ENCODE data around the gene RIN2. TPM values are rescaled to one million over a fixed set of nuclear protein-coding genes. Genes with fewer than 3 reads are reported as not detected.

Gene RIN2
- total RNA-seq, 1 donor = 55.7 TPM

DNA sequence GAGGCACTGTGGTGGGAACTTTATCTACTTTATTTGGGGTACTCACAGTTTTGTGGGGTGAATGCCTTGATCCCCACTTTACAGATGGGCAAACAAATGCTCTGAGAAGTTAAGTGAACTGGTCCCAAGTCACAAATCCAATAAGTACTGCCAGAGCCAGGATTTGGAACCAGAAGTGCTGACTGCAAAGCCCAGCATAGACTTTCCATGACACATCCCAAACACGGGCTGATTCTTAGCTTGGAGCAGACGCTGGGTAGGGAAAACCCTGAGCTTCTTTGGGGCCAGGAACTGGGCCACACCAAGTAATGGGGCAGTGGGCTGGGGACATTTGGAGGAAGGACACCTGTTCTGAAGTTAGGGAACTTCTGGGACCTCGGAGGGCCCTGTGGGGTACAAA lies 20.3 kb downstream of the RIN2 start:
- Histone ChIP-seq H3K27me3 (ENCODE audit: insufficient read depth, low read length) (no peaks in the 10 kb centered on the region), H3K36me3 (ENCODE audit: insufficient read depth, low read length) (no peaks in the 10 kb centered on the region), H2AFZ (ENCODE audit: low read length) (no peak overlapping the region), H3K4me2 (ENCODE audit: insufficient read depth, low read length) (no peak overlapping the region), H3K79me2 (ENCODE audit: insufficient read depth, low read length) (peaks cover 6% of the 10 kb centered on the region), H4K20me1 (ENCODE audit: insufficient read depth, low read length) (peaks cover 3% of the 10 kb centered on the region), H3K9me3 (ENCODE audit: low read depth, low read length) (no peaks in the 10 kb centered on the region), H3K27ac (ENCODE audit: low read depth, low read length) (no peak overlapping the region), H3K4me3 (ENCODE audit: insufficient read depth, low read length) (no peak overlapping the region), H3K4me1 (ENCODE audit: insufficient read depth, low read length) (peaks cover 23% of the 10 kb centered on the region)
- TF ChIP-seq, protein P1, sequence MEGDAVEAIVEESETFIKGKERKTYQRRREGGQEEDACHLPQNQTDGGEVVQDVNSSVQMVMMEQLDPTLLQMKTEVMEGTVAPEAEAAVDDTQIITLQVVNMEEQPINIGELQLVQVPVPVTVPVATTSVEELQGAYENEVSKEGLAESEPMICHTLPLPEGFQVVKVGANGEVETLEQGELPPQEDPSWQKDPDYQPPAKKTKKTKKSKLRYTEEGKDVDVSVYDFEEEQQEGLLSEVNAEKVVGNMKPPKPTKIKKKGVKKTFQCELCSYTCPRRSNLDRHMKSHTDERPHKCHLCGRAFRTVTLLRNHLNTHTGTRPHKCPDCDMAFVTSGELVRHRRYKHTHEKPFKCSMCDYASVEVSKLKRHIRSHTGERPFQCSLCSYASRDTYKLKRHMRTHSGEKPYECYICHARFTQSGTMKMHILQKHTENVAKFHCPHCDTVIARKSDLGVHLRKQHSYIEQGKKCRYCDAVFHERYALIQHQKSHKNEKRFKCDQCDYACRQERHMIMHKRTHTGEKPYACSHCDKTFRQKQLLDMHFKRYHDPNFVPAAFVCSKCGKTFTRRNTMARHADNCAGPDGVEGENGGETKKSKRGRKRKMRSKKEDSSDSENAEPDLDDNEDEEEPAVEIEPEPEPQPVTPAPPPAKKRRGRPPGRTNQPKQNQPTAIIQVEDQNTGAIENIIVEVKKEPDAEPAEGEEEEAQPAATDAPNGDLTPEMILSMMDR (IDR thresholded peaks at IDR 0.05; ENCODE audit: extremely low read depth, low read depth, low read length) = no peak
- no peak for DNase-seq (ENCODE audit: insufficient read length, low spot score, missing footprints)

DNA sequence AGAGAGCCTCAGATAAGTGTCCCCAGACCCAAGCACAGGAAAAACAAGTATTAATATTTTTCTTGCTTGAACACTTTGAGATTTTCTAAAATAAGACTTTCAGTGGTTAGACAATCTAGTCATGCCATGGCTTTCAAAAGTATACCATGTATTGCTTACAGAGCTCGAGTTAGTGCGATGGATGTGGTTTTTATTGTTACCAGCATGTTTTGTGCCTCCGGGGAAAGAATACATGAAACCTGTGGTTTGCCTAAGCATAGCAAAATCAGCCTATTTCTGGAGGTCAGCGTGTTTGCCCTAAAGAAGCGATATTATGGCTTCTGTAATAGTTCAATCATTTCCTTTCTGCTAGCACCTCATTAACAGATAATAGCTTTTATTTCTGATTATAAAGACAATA lies 21.6 kb downstream of the RIN2 start:
- peaks cover 6% of the 10 kb centered on the region for H3K79me2 ChIP-seq (ENCODE audit: insufficient read depth, low read length)
- H3K9me3 ChIP-seq (ENCODE audit: low read depth, low read length) = no peaks in the 10 kb centered on the region
- no peak for DNase-seq (ENCODE audit: insufficient read length, low spot score, missing footprints)
- H3K4me3 ChIP-seq (ENCODE audit: insufficient read depth, low read length) = no peak overlapping the region
- TF ChIP-seq, protein P1 (IDR thresholded peaks at IDR 0.05; ENCODE audit: extremely low read depth, low read depth, low read length) = no peak
- H3K27me3 ChIP-seq (ENCODE audit: insufficient read depth, low read length) = no peaks in the 10 kb centered on the region
- no peaks in the 10 kb centered on the region for H3K36me3 ChIP-seq (ENCODE audit: insufficient read depth, low read length)
- H3K4me1 ChIP-seq (ENCODE audit: insufficient read depth, low read length) = peaks cover 33% of the 10 kb centered on the region
- H4K20me1 ChIP-seq (ENCODE audit: insufficient read depth, low read length) = peaks cover 2% of the 10 kb centered on the region
- H3K4me2 ChIP-seq (ENCODE audit: insufficient read depth, low read length) = peak overlapping the region; percentile 63
- peak overlapping the region; percentile 29 for H2AFZ ChIP-seq (ENCODE audit: low read length)
- H3K27ac ChIP-seq (ENCODE audit: low read depth, low read length) = no peak overlapping the region

DNA sequence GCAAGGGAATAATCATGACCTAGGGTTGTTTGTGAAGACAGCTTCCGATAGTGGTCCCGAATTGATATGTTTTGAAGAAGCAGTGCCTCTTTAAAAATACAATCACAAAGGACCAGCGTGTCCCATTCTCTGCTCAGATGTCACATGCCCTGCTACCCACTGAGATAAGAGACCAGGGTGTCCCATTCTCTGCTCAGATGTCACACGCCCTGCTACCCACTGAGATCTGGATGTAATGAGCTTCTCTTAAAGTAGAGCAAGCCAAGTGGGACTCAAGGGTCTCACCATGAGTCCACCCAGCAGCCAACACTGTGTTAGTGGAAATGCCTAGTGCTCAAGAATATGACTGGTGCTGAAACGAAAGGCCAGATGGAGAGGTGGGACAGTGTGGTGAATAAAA lies 22.2 kb downstream of the RIN2 start:
- Histone ChIP-seq H4K20me1 (ENCODE audit: insufficient read depth, low read length) (peaks cover 2% of the 10 kb centered on the region), H3K4me2 (ENCODE audit: insufficient read depth, low read length) (no peak overlapping the region), H3K27ac (ENCODE audit: low read depth, low read length) (no peak overlapping the region), H3K9me3 (ENCODE audit: low read depth, low read length) (no peaks in the 10 kb centered on the region), H3K36me3 (ENCODE audit: insufficient read depth, low read length) (no peaks in the 10 kb centered on the region), H2AFZ (ENCODE audit: low read length) (no peak overlapping the region), H3K4me3 (ENCODE audit: insufficient read depth, low read length) (no peak overlapping the region), H3K79me2 (ENCODE audit: insufficient read depth, low read length) (peaks cover 6% of the 10 kb centered on the region), H3K27me3 (ENCODE audit: insufficient read depth, low read length) (no peaks in the 10 kb centered on the region), H3K4me1 (ENCODE audit: insufficient read depth, low read length) (peaks cover 38% of the 10 kb centered on the region)
- DNase-seq (ENCODE audit: insufficient read length, low spot score, missing footprints) = no peak
- TF ChIP-seq, protein P1 (IDR thresholded peaks at IDR 0.05; ENCODE audit: extremely low read depth, low read depth, low read length) = no peak

DNA sequence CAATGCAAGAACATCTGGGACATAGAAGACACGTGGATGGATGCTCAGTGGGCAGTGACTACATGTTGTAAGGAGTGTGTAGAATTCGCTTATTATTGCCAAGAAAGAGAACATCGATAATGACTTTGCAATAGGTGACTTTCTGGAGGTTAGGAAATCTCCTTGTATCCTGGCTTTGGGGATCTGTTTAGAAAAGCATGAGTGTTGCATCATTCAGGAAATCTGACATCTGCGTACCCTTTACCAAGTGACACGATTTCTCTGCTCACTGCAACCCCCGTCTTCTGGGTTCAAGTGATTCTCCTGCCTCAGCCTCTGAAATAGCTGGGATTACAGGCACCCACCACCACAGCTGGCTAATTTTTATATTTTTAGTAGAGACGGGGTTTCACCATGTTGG lies 23.2 kb downstream of the RIN2 start:
- H3K9me3 ChIP-seq (ENCODE audit: low read depth, low read length) = no peaks in the 10 kb centered on the region
- DNase-seq (ENCODE audit: insufficient read length, low spot score, missing footprints) = no peak
- no peak overlapping the region for H3K4me3 ChIP-seq (ENCODE audit: insufficient read depth, low read length)
- H3K27me3 ChIP-seq (ENCODE audit: insufficient read depth, low read length) = no peaks in the 10 kb centered on the region
- peaks cover 6% of the 10 kb centered on the region for H3K79me2 ChIP-seq (ENCODE audit: insufficient read depth, low read length)
- peaks cover 2% of the 10 kb centered on the region for H4K20me1 ChIP-seq (ENCODE audit: insufficient read depth, low read length)
- H3K4me2 ChIP-seq (ENCODE audit: insufficient read depth, low read length) = no peak overlapping the region
- TF ChIP-seq, protein P1 (IDR thresholded peaks at IDR 0.05; ENCODE audit: extremely low read depth, low read depth, low read length) = no peak
- no peaks in the 10 kb centered on the region for H3K36me3 ChIP-seq (ENCODE audit: insufficient read depth, low read length)
- H3K27ac ChIP-seq (ENCODE audit: low read depth, low read length) = no peak overlapping the region
- H2AFZ ChIP-seq (ENCODE audit: low read length) = no peak overlapping the region
- H3K4me1 ChIP-seq (ENCODE audit: insufficient read depth, low read length) = peaks cover 42% of the 10 kb centered on the region
